HEK293T (cell line): ENCODE measurements around the gene HCN2.

ENCODE experiments used
- CTCF ChIA-PET: fragments of 350-600 bp; formaldehyde crosslinking; extraction: SDS; loops from one replicate; lab custom pipeline; 2021; ENCODE audit warnings: antibody characterized with exemption, inconsistent platforms; lab: Yijun Ruan, JAX
- POLR2A ChIA-PET: fragments of 350-600 bp; formaldehyde crosslinking; extraction: SDS; loops from one replicate; lab custom pipeline; 2020; ENCODE audit warnings: antibody characterized with exemption, inconsistent platforms; lab: Yijun Ruan, JAX
- DNase-seq: peaks from one replicate; pipeline ENCODE4 v3.0.0; 2012; ENCODE audit warnings: mixed read lengths; ENCODE audit errors: extremely low spot score
- ARNT ChIP-seq: fragments of 450-650 bp; IDR thresholded peaks from 2 replicates; pipeline ENCODE4 v1.6.1; 2017; ENCODE audit warnings: mild to moderate bottlenecking
- BHLHE40 ChIP-seq: fragments of 450-650 bp; IDR thresholded peaks from 2 replicates; pipeline ENCODE4 v1.6.1; 2016; ENCODE audit warnings: mild to moderate bottlenecking, moderate library complexity, borderline replicate concordance
- CTBP1 ChIP-seq: fragments of 450-650 bp; IDR thresholded peaks from 2 replicates; pipeline ENCODE4 v1.6.1; 2016; ENCODE audit warnings: borderline replicate concordance
- ELF4 ChIP-seq: fragments of 450-650 bp; IDR thresholded peaks from 2 replicates; pipeline ENCODE4 v1.6.1; 2017; ENCODE audit warnings: antibody characterized with exemption
- FOXA1 ChIP-seq: fragments of 450-650 bp; IDR thresholded peaks from 2 replicates; pipeline ENCODE4 v1.6.1; 2016; ENCODE audit warnings: mild to moderate bottlenecking
- FOXK2 ChIP-seq: fragments of 450-650 bp; IDR thresholded peaks from 2 replicates; pipeline ENCODE4 v1.6.1; 2016; ENCODE audit warnings: mild to moderate bottlenecking
- FOXM1 ChIP-seq: fragments of 450-650 bp; IDR thresholded peaks from 2 replicates; pipeline ENCODE4 v1.6.1; 2017; ENCODE audit warnings: mild to moderate bottlenecking, borderline replicate concordance
- HDGF ChIP-seq: fragments of 450-650 bp; IDR thresholded peaks from 2 replicates; pipeline ENCODE4 v1.6.1; 2017; ENCODE audit warnings: antibody characterized with exemption, borderline replicate concordance
- L3MBTL2 ChIP-seq: fragments of 450-650 bp; conservative IDR thresholded peaks from 2 replicates; pipeline ENCODE4 v1.6.1; 2016; ENCODE audit warnings: mild to moderate bottlenecking
- LEF1 ChIP-seq: fragments of 450-650 bp; IDR thresholded peaks from 2 replicates; pipeline ENCODE4 v1.6.1; 2017; ENCODE audit warnings: mild to moderate bottlenecking, borderline replicate concordance
- NFRKB ChIP-seq: fragments of 450-650 bp; IDR thresholded peaks from 2 replicates; pipeline ENCODE4 v1.6.1; 2016; ENCODE audit warnings: mild to moderate bottlenecking, moderate library complexity
- SP1 ChIP-seq: fragments of 450-650 bp; IDR thresholded peaks from 2 replicates; pipeline ENCODE4 v1.6.1; 2017
- SUZ12 ChIP-seq: fragments of 450-650 bp; IDR thresholded peaks from 2 replicates; pipeline ENCODE4 v1.6.1; 2016; ENCODE audit warnings: mild to moderate bottlenecking
- TARDBP ChIP-seq: fragments of 450-650 bp; IDR thresholded peaks from 2 replicates; pipeline ENCODE4 v1.6.1; 2016
- ZNF384 ChIP-seq: fragments of 450-650 bp; IDR thresholded peaks from 2 replicates; pipeline ENCODE4 v1.6.1; 2016
- TF ChIP-seq, protein P1 (sequence below): fragments of 450-650 bp; IDR thresholded peaks from 2 replicates; pipeline ENCODE4 v1.6.1; 2016

Gene HCN2

DNA sequence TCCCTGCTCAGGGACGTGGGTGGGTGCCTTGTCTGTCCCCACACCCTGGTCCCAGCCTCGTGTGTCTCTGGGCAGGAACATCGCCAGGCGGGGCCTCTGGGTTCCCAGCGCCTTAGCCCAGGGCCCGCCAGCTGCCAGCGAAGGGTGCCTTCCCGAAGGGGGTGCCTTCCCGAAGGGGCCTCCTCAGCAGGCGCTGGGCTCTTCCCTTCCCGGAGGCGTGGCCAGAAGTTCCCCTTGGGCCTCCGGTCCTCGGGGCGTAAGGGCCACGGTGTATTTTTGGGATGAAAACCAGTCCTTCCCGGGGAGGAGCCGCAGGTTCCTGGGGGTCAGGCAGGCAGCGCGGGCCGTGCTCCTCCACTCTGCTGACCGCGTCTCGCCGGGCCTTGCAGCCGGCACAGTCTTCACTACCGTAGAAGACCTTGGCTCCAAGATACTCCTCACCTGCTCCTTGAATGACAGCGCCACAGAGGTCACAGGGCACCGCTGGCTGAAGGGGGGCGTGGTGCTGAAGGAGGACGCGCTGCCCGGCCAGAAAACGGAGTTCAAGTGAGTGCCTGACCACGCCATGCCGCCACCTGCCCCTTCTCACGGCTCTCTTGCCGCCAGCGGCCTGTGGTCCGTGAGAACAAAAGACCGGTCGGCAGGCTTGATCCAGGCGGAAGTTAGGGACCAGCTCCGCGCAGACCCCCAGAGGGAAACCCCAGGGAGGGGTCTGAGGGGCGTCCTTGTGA lies 10.4 kb upstream of the HCN2 start:
- TF ChIP-seq FOXK2: no peak
- no peak for TF ChIP-seq CTBP1
- TF ChIP-seq BHLHE40: no peak
- no peak for TF ChIP-seq NFRKB
- no peak for TF ChIP-seq ARNT
- no peak for TF ChIP-seq HDGF
- TF ChIP-seq, protein P1, sequence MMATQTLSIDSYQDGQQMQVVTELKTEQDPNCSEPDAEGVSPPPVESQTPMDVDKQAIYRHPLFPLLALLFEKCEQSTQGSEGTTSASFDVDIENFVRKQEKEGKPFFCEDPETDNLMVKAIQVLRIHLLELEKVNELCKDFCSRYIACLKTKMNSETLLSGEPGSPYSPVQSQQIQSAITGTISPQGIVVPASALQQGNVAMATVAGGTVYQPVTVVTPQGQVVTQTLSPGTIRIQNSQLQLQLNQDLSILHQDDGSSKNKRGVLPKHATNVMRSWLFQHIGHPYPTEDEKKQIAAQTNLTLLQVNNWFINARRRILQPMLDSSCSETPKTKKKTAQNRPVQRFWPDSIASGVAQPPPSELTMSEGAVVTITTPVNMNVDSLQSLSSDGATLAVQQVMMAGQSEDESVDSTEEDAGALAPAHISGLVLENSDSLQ: no peak
- TF ChIP-seq SUZ12: no peak
- no peak for TF ChIP-seq SP1
- no peak for TF ChIP-seq TARDBP
- no peak for TF ChIP-seq FOXA1
- no peak for DNase-seq
- CTCF ChIA-PET: no interaction called here
- POLR2A ChIA-PET: no interaction called here

DNA sequence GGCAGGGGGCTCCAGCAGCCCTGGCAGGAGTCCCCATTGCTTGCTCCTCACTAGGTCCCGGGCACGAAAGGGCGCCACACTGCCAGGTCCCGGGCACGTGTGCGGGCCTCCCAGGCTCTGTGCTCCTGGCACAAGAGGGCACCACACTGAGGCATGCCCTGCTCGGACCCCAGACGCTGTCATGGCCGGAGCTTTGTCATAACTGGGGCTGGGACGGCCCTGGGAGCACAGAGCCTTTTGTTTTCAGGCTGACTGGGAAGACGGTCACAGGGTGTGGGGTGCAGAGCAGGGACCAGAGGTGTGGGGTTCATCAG lies 9.9 kb upstream of the HCN2 start:
- TF ChIP-seq HDGF: no peak
- TF ChIP-seq ZNF384: no peak
- TF ChIP-seq FOXA1: no peak
- TF ChIP-seq FOXK2: no peak
- TF ChIP-seq SP1: no peak
- DNase-seq: no peak
- ChIA-PET POLR2A (no interaction called here), CTCF (no interaction called here)

DNA sequence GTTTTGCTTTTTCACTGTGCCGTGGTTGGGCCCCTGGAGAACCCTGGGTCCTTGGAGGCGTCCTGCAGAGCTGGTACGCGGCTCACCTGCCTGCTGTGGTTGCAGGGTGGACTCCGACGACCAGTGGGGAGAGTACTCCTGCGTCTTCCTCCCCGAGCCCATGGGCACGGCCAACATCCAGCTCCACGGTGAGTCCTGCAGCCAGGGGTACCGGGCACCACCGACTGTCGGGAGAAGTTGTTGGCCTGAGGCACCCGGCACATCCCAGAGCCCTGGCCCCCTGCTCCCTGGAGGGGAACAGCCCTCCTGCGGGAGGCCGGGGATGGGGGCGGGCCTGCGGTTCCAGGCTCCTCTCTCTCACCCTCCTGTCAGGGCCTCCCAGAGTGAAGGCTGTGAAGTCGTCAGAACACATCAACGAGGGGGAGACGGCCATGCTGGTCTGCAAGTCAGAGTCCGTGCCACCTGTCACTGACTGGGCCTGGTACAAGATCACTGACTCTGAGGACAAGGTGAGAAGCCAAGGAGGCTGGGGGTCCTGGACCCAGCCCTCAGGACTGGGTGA lies 9.3 kb upstream of the HCN2 start:
- DNase-seq: no peak
- ChIA-PET CTCF (no interaction called here), POLR2A (no interaction called here)
- TF ChIP-seq L3MBTL2 (no peak), FOXM1 (no peak)

DNA sequence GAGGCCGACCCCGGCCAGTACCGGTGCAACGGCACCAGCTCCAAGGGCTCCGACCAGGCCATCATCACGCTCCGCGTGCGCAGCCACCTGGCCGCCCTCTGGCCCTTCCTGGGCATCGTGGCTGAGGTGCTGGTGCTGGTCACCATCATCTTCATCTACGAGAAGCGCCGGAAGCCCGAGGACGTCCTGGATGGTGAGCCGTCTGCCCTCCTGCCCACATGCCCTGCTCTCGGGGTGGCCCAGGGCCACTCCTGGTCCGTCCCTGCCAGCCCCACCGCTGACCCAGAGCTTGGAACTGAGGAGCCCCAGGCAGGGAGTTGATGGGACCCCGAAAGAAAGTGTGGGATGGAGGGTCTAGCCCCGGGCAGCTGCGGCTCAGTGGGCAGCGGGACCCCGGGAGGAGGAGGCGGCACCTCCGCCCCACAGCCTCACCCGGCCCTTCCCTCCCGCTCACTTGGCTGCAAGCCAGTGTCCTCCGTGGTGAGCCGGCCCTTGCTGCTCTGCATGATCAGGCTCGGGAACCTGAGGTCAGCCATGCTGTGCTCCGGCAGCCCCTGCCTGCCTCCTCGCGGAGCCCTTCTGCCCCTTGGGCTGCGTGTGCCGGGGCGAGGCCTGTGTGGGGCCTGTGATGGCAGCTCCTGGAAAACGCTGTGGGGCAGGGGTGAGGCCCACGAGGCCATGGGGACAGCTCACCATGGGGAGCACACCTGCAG lies 8.1 kb upstream of the HCN2 start:
- TF ChIP-seq FOXA1 (no peak), ARNT (no peak)
- DNase-seq: no peak
- CTCF ChIA-PET: no interaction called here
- POLR2A ChIA-PET: no interaction called here

DNA sequence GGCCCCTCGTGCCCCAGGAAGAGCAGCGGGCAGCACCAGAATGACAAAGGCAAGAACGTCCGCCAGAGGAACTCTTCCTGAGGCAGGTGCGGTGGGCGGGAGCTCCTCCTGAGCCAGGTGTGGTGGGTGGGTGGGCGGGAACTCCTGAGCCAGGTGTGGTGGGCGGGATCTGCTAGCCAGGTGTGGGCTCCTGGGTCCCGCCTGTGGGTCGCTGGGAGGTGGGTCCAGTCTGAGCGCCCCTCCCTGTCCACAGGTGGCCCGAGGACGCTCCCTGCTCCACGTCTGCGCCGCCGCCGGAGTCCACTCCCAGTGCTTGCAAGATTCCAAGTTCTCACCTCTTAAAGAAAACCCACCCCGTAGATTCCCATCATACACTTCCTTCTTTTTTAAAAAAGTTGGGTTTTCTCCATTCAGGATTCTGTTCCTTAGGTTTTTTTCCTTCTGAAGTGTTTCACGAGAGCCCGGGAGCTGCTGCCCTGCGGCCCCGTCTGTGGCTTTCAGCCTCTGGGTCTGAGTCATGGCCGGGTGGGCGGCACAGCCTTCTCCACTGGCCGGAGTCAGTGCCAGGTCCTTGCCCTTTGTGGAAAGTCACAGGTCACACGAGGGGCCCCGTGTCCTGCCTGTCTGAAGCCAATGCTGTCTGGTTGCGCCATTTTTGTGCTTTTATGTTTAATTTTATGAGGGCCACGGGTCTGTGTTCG lies 7.0 kb upstream of the HCN2 start:
- ChIA-PET CTCF (no interaction called here), POLR2A (no interaction called here)
- DNase-seq: no peak
- no peak for TF ChIP-seq ZNF384
- no peak for TF ChIP-seq CTBP1
- no peak for TF ChIP-seq LEF1
- TF ChIP-seq FOXK2: no peak
- TF ChIP-seq, protein P1: no peak
- TF ChIP-seq SUZ12: no peak
- no peak for TF ChIP-seq ELF4
- TF ChIP-seq FOXM1: no peak

DNA sequence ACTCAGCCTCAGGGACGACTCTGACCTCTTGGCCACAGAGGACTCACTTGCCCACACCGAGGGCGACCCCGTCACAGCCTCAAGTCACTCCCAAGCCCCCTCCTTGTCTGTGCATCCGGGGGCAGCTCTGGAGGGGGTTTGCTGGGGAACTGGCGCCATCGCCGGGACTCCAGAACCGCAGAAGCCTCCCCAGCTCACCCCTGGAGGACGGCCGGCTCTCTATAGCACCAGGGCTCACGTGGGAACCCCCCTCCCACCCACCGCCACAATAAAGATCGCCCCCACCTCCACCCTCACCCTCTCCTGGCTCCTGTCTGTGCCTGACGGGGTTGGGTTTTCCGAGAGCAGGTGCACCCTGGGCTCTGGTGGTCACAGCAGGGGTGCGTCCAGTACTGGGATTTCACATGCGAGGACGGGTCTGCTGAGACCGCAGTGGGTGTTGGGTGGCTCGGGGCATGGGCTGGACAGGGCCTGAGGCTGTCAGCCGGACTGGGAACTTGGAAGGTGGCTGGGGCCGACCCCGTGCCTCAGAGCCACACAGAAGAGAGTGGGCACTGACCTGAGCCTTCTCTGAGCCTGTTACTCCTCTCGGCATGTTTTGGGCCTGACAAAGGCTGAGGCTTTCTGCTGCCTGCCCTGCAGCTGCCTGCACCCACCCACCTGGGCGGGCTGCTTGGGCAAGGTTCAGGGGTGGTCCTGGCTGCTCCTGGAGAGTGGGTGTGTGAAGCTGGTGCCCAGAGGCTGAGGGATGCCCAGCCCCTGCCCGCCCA lies 6.3 kb upstream of the HCN2 start:
- DNase-seq: no peak
- CTCF ChIA-PET: no interaction called here
- POLR2A ChIA-PET: interaction anchor here (1.7 kb wide), 1 partner anchor 9 kb away, joined by 4 read pairs; no protein-coding TSS in a partner anchor
- TF ChIP-seq HDGF (no peak), FOXM1 (no peak), LEF1 (no peak)
- TF ChIP-seq, protein P1: no peak
